Measurements from ENCODE around the gene CDK18.

The CDK18 gene

DNA sequence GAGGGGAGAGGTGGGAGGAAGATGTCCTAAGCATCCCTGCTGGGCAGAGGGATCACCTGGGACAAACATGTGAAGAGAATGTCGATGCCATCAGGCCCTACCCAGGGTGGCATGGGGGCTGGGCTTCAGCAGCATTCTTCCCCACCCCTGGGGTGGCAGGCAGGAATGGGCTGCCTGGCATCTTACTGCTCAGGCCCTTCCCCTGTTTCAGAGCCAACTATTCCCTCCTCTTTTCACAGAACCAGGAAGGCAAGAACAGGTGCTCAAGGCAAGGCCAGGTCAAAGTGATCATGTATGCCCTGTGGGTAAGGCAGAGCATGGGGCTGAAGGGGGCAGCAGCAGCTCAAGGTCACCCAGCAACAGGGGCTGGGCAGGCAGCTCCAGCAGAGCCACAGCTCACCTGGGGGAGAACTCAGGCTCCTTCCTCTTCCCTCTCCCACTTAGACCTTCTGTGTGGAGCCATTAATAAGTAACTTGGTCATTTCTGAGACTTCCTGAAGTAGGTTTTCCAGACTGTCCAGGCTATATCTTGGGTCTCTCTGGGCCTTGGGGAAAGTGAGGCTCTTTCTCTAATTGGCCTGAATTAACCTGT, 70.9 kb downstream of the CDK18 start:
- no peak for DNase-seq

DNA sequence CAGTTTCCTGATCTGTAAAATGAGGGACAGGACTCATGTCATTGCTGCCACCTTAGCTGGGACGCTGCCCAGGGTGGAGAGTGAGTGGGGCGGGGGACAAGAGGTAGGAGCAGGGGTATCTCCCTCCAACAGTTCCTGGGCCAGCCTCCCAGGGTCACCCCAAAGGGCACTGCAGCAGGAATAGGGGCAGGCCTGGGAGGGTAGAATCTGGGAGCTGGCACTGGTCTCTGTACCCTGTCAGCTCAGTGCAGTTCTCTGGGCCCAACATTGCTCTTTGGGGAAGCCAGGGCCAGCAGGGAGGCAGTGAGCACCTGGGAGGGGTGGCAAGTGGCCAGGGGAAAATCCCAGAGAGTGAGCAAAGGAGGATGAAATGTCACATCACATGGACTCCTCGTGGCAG, 71.5 kb downstream of the CDK18 start:
- DNase-seq = no peak

DNA sequence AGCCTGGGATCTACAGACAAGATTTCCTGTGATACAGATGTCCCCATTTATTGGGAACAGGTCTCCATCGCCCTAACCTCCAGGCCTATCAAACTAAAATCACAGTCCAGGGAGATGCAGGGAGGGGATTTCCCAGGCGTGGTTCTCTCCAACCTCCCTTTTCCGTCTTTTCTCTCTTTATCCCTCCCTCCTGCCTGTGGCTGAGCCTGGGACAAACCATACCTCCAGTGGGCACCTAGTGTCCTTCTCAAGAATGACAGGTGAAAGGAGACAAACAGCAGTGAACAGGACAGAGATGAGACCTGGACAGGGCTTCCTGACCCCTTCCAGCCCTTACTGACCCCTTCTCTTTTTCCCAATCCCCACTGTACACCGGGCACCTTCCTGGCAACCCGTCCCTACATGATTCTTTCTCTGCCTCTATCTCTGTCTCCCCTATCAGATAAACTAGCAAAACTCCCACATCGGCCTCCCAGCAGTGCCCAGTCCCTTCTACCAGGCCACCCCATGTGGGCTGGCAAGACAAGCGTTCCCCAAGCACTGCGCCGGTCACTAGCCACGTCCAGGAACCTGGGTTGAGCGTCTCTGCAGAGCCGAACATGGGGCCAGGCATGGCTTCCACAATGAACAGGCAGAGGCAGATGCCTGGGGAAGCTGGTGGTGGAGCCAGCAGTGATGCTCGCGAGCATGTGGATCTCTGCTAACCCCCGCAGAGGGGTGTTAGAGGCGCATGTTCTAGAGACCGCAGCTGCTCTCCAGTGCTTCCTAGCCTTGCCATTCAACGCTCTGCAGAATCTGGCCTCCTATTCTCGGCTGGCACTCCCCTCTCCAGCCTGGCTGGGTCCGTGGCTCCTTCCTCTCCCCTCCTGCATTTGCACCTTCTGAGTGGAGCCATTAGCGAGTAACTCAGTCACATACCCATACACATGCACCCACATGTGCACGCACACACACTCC, 72.6 kb downstream of the CDK18 start:
- no peak for DNase-seq

DNA sequence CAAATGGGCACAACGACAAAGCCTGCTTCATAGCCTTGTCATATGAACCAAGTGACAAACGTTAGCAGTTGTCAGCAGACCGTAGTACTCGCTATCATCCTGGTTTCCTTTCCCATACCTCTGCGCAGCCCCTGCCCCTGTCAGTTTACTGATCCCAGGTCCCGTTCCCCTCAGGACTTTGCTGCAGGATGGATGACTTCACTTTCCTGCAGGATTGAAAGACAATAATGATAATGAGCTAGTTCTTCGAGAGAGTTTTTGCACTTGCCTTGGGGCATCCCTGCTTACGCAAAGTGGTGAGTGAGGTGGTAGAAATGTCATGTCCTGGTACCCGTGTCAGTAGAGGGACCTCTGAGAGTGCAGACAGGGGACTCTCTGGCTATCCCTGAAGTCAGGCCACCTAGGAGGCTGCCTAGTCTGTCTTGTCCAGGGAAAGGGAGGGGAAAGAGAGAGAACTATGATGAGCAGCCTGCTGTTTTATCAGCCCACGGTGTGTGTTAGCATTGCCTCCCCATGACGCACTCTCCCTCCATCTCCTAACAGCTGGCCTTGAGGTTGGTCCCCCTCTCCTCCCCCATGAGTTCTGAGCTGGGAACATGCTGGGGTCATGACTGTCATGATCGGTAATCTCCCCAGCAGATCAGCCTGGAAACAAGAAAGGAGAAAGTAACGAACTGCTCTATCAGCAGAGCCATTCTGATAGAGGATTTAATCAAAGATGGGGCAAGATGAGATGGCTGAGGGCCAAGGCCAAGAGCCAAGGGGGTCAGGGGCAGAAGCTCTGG, 73.6 kb downstream of the CDK18 start:
- DNase-seq = no peak

DNA sequence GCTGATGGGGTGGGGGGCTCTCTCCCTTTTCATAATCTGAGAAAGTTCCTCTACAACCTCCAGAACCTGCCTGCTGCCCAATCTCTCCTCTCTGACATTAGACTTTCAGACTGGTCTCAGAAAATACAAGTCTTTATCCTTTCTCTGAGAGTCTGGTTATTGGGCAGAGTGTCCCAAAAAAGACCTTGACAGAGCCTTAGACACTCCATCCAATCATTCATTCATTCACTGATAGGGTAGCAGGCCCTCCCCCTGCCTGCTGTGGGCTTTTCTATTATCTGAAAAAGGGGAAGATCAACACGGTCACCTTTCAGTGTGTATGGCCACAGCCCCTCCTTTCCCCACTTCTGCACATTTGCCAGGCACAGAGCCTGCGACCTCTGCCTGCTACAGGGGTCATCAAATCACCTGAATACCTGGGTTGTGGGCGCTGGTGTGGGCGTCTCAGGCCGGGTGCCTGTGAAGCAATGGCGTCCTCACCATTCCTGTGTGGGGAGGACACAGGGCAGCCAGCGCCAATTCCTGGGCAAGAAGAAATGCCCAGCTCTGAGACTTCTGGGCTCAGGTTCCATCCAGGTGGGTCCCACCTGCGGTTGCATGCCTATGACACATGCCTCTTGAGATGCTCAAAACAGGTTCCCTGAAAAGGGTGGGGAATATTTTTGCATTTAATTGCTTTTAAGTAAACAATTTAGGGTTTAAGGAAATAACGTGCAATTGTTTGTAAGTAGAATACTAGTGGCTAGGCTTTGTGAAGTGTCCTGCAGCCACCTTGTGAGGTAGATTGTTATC, 74.5 kb downstream of the CDK18 start:
- no peak for DNase-seq

DNA sequence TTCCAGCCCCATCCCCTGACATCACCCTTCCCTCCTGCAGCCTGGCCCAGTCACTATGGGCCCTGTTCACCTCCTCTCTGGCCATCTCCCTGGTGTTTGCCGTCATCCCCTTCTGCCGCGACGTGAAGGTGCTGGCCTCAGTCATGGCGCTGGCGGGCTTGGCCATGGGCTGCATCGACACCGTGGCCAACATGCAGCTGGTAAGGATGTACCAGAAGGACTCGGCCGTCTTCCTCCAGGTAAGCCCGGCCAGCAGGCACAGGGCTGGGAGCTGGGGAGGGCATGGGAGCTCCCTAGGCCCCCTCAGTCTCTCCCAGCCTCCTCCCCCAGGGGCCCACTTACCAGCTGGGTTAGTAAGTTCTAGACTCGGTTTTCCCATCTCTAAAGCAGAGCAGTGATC, 75.2 kb downstream of the CDK18 start:
- no peak for DNase-seq

DNA sequence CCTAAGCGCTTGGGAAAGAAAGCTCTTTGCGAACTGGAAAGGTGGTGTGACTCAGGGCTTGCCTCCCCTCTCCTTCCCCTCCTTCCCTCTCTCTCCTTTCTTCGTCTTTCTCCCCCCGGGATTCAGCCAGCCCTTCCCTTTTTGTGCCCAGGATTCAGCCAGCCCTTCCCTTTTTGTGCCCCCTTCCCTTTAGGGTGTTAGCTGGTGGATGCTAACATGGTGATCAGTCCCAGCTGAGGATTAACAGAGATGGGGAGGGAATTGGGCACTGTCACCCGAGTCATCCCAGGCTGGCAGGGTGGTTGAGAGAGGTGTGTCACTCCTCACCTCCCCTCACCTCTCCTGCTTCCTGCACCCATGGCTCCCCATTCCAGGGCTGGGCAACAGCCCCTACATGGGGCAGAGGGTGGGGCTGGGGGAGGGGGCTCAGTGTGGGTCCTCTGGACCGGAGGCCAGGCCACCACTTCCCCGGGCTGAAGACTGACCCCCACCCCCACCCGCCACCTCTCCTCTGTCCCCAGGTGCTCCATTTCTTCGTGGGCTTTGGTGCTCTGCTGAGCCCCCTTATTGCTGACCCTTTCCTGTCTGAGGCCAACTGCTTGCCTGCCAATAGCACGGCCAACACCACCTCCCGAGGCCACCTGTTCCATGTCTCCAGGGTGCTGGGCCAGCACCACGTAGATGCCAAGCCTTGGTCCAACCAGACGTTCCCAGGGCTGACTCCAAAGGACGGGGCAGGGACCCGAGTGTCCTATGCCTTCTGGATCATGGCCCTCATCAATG, 75.9 kb downstream of the CDK18 start:
- no peak for DNase-seq

DNA sequence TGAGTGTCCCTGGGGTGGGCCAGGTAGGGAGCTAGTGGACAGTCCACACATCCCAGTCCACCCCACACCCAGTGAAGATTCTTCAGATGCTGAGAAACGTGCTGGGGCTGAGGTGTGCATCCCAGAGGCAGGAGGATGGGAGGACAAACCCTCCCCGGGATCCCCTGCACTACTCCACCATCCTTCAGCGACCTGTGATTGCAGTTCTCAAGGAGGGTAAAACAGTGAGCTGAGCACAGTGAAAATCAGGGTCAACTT, 76.4 kb downstream of the CDK18 start:
- no peak for DNase-seq

DNA sequence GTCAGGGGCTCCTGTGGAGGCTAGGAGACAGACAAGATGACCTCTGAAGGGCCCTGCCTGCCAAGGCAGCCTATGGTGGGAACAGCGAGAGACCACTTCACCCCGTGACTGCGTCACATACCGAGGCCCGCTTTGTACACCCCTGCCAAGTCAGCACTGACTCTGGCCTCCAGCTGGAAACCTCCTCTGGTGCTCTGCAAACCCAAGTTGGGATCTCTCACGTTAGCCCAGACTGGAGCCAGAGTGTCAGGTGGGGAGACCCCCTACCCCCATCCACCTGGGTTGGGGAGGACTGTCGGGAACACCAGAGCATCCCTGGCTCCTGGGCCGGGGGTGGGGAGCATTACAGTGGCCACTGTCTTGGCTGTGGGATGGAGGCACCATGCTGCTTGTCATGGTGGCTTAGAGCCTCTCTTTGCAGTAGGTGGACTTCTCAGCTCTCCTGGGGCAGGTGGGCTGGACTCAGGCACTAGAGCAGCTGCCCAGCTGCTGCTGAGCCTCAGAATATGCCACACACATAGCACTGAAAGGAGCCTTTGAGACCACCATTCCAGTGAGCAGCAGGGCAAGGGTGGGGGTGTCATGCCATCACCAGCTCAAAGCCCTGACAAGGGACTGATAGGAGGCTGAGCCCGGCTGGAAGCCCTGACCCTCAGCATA, 77.0 kb downstream of the CDK18 start:
- DNase-seq = no peak

DNA sequence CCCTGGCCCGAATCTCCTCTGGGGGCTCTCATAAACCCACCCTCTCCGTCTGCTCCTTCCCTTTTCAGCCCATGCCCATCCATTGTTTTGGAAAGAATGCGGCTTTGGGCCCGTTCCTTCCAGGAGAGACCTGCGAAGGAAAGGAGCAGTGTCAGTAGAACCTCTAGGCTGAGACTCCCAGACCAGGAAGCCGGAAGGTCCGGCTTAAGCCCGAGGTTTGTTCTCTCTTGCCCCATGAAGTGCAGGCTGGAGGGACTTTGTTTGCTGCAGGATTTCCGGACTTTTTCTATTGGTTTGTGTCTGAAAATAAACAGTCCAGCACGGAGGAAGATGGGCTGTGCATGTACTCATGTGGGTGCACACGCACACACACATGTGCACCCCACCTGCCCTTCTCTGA, 77.6 kb downstream of the CDK18 start:
- no peak for DNase-seq
